Activated CD8-positive, alpha-beta memory T cell treated with anti-CD3 and anti-CD28 coated beads, Interleukin-2, amount 50 U/mL, for 1 hour (primary cell): Measurements from ENCODE around the gene FURIN.
"Not testable (repeated sequence)": the region's sequence is repeated elsewhere in the genome, so short reads cannot be mapped to it uniquely, and the experiment has no call there.

Source experiments
- DNase-seq: peaks from one replicate; pipeline ENCODE4 v3.0.0-alpha.2; 2020; ENCODE audit errors: extremely low read depth

Gene FURIN

DNA sequence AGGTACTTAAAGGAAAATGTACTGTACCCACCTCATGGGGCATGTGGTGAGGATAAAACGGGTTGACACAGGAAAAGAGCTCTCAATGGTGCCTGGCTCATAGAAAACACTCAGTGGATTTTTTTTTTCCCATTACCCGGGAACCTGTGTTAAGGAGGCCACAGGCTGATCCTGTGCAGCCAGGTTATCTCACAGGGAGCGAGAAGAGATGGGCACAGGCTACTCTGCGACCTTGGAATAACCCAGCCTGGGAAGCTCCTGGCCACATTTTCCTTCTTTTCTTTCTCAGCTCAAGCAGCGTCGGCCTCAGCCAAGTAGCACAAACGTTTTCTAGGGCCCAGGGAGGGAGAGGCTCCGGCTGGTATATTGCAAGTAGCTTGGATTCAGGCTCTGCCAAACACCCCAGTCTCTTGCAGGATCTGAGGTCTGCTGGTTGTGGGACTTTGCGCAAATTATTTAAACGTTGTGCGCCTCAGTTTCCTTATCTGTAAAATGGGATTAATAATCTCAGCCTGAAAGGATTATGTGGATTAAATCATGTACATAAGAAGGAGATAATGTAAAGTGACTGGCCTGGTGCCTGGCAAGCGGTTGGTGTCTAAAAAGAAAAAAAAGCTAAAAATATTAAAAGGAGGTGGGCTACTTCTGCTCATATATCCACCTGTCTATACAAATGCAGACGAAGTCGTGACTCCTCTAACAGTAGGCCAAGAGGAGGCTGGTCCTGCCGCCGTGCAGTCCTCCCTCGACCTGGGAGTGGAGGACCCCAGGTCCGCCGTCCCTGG is 2.2 kb downstream of the FURIN start:
- DNase-seq, result no peak

DNA sequence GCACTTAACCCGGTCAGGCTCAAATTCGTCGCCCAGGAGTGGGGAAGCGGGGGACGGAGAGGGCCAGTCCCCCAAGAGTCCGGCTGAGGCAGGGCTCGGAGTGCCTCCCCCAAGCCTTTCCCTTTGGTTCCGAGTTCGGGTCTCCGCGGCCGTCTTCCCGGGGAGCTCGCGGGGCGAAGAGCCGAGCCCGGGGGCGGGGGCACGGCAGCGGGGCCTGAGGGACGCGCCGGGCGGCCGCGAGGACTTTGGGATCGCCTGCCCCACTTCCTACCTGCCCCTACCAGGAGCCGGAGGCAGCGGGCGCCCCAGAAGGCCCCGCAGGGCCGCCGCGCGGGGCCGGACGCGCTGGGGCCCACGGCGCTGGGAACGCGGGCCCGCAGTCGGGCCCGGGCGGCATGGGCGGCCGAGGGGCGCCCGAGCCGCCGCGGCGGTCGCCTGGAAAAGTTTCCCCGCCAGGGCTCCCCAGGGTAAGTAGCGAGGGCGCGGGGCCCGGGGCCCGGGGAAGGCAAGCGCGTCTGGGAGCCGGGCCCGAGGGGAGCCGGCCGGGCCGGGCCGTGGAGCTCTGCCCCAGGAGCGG is 2.8 kb downstream of the FURIN start:
- DNase-seq, result no peak

DNA sequence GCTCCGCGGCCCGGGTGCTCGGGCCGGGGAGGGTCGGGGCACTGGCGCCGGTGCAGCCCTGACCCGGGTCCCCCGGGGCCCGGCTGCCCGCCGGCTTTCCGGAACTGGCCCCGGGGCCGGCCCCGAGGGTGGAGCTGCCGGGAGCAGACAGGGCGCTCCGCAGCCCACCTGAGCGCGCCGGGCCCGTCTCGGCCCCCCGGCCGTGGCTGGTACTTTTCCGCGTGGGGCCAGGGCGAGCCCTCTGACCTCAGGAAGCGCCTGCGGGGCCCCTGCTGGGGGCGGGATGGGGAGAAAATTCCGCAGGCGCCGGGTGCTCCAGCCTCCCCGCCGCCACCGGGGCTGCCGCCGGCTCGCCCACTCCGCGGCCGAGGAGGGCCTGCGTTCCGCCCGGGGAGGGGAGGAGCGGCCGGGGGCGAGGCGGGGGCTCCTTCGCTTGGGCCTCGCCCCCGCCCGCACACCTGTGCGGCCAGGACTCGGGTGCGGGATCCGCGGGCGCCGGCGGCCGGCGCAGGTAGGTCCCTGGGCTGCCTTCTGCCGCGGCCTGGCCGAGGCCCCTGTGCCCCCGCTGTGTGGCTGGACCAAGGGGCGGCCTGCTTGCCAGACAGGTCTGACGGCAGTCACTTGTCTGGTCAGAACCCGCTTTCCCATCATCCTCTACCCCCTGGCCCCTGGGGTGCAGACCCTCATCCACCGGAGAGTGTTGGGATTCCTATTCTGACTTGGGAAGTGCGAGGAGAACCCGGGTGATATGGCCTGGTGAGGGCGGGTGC is 3.5 kb downstream of the FURIN start:
- DNase-seq, result no peak

DNA sequence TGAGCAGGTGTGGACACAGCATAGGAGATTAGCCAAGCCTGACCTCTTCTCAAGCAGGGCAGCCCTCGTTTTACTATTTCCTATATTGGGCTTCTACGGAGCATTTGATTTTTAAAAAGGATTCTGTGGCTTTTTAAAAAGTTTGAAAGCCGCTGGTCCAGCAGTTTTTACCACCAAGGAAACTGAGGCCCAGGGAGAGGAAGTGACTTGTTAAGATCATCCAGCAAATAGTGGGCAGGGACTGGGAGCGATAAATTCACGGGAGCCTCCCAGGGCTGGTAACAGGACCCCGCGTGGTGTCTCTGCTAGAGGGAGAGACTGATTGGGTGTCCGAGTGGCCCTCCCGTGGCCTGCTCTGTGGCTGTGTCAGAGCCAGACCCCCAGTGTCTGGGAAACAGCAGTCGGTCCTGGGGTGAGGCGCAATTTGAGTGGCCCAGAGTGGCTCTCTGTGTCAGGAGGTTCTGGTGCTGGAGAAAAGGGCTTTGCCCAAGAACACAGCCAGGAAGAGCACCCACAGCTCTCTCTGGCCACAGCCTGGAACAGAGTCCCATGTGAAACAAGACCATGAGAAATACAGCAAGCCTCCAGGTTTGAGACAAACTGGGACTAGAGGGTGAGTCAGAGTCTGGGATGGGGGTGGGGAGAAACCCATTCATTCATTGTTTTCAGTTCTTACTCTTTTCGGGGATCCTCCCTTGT is 4.2 kb downstream of the FURIN start:
- DNase-seq, result no peak

DNA sequence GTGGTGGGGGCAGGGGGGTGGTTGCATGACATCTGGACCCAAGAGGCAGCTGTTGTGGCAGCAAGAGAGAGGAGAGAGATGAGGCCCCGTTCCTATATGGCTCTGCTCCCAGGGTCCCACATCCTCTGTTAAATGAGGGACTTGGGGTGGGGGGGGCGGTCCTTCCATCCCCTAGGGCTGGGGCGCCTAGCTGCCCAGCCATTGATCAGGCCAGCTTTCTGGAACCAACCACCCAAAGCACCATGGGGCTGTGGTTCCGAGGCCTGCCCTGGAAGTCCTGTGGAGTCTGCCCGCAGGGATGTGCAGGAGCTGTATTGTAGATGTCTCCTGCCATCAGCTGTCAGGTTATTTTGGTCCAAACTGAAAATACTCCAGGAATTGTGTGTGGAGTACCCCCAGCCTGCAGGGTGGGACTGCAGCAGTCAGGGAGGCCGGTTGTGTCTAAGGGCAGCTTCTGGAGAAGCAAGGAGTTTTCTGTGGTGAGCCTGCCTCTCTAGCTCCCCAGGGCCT is 5.2 kb downstream of the FURIN start:
- no peak for DNase-seq

DNA sequence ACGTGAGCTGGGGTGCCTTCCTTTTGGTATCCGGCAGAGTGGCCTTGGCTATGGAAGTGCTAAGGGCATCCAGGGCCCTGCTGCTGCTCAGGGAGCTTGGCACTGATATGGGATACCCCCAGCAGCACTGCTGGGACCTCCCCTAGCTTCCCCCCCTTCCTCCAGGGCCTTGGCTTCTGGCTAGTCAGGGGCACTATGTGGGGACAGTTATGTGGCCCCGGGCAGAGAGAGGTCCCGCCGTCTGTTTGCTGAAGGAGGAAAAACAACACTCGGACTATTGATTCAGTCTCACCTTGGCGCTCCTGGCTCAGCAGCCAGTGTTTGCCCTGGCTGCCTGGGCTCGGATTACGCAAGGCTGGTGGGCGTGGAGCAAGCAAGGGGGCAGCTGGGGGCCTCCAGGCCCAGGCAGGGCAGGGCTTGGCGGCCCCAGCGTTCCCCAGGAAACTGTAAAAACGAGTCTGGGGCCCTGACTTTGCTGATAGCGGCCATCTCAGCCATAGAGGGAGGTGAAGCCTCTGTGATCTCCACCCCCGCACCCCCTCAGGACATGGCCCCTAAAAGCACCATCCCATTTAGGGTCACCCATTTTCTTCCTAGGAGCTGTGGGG is 5.7 kb downstream of the FURIN start:
- DNase-seq, result no peak

DNA sequence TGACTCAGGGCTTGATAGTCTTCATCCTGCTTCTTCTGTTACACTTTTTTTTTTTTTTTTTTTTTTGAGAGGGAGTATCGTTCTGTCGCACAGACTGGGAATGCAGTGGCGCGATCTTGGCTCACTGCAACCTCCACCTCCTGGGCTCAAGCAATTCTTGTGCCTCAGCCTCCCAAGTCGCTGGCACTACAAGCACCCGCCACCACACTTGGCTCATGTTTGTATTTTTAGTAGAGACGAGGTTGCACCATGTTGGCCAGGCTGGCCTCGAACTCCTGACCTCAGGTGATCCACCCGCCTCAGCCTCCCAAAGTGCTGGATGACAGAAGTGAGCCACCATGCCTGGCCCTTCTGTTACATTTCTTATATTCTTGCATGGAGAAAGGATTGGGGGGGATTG is 6.6 kb downstream of the FURIN start:
- not testable (repeated sequence) for DNase-seq

DNA sequence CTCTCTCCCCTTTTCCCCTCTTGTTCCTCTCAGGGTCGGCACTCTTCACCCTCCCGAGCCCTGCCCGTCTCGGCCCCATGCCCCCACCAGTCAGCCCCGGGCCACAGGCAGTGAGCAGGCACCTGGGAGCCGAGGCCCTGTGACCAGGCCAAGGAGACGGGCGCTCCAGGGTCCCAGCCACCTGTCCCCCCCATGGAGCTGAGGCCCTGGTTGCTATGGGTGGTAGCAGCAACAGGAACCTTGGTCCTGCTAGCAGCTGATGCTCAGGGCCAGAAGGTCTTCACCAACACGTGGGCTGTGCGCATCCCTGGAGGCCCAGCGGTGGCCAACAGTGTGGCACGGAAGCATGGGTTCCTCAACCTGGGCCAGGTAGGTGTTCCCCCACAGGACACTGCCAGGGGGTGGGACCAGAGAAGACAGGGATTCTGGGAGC is 7.2 kb downstream of the FURIN start:
- no peak for DNase-seq

DNA sequence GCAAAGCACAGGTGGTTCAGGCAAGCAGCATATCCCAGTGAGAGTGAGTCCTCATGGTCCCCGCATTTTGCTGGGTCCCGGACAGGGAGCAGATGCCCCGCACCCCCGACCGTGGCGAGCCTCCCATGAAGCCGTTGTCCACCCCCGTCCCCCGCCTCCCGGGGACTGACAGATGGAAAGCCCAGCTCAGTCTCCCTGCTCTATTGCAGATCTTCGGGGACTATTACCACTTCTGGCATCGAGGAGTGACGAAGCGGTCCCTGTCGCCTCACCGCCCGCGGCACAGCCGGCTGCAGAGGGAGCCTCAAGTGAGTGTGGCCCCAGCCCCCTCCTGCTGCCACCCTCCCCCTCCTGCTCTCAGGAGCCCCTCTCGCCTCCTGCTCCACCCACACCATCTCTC is 7.7 kb downstream of the FURIN start:
- no peak for DNase-seq

DNA sequence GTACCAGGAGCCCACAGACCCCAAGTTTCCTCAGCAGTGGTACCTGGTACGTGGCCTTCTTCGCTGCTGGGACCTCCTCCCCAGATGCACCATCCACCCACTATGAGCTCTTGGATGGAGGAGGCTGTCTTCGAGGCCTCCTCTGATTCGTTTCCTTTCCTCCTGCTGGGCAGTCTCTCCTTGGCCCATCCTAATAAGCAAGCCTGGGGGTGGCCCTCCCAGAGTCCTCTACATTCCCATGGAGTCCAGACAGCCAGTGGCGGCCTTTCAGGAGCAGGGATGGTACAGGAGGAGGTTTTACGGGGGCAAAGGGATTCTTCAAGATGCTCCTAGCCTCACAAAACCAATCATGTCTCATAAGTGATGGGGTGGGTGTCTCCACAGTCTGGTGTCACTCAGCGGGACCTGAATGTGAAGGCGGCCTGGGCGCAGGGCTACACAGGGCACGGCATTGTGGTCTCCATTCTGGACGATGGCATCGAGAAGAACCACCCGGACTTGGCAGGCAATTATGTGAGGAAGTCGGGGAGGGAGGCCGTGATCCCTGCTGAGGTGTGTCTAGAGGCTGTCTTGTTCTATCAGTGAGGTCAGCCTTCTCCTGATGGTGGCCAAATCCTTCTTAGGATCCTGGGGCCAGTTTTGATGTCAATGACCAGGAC is 8.3 kb downstream of the FURIN start:
- DNase-seq, result no peak

DNA sequence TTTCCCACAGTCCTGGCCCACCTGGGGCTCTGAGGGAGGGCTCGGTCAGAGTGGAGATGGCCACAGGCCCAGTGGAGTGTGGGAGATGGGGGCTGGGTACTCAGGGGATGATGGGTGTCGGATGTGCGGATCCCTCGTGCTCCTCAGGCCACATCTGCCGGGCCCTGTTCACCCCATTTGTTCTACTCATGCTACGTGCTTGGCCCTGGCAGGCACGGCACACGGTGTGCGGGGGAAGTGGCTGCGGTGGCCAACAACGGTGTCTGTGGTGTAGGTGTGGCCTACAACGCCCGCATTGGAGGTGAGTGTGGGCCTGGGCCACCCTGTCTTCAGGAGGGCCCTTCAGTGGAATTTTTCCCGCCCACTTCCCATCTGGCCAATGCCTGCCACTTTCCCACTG is 8.9 kb downstream of the FURIN start:
- no peak for DNase-seq

DNA sequence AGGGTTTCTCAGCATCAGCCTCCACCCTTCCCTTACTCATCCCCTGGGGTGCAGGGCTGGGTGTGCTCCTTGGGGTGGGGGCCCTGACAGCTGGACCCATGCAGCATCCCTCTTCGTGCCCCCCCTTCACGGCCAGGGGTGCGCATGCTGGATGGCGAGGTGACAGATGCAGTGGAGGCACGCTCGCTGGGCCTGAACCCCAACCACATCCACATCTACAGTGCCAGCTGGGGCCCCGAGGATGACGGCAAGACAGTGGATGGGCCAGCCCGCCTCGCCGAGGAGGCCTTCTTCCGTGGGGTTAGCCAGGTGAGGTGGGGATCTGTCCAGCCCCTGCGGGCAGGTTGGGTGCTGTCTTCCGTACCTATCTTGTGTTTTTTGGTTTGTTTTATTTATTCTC is 9.6 kb downstream of the FURIN start:
- DNase-seq, result no peak

DNA sequence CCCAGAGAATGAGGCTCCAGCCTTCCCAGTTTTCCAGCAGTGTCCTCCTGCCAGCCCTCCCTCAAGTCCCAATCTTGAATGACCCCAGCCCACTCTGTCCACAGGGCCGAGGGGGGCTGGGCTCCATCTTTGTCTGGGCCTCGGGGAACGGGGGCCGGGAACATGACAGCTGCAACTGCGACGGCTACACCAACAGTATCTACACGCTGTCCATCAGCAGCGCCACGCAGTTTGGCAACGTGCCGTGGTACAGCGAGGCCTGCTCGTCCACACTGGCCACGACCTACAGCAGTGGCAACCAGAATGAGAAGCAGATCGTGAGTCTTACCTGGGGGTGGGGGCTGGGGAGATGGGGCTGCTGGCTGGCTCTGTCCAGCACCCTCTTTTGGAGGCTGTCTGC is 10.3 kb downstream of the FURIN start:
- DNase-seq, result no peak

DNA sequence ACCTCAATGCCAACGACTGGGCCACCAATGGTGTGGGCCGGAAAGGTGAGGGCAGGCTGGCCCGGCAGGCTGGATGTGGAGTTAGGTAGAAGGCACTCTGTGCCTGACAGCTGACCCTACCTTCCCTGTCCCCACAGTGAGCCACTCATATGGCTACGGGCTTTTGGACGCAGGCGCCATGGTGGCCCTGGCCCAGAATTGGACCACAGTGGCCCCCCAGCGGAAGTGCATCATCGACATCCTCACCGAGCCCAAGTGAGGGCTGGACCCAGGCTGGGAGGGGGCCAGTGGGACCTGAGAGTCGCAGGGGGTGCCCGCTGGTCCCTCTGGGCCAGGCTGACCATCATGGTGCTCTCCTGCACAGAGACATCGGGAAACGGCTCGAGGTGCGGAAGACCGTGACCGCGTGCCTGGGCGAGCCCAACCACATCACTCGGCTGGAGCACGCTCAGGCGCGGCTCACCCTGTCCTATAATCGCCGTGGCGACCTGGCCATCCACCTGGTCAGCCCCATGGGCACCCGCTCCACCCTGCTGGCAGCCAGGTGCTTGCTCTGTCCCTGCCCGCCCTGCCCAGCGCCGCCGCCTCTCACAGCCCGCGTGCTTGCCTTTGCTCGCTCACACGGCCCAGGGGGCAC is 11.5 kb downstream of the FURIN start:
- DNase-seq, result no peak

DNA sequence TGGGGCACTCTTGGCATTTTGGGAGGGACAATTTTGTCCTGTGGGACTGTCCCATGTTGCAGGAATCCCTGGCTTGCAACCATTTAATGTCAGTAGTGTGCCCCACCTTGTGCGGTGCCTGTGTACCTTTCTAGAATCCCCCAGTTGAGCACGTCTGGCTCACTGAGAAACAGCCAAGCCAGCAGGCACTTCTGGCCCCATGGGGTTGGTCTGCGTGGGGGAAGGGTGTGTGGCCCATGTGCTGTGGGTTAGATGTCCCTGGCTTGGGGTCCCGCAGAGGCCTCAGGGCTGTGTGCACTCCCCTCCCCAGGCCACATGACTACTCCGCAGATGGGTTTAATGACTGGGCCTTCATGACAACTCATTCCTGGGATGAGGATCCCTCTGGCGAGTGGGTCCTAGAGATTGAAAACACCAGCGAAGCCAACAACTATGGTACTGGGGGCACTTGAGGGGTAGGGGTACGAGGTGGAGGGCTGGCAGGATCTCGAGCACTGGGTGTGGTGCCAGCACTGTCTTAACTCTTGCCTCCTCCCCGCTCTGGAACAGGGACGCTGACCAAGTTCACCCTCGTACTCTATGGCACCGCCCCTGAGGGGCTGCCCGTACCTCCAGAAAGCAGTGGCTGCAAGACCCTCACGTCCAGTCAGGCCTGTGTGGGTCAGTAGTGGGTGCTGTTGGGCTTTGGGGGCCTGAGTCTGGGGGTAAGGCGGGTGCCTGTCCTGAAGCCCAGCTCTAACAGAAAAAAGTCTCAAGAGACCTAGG is 12.2 kb downstream of the FURIN start:
- no peak for DNase-seq

DNA sequence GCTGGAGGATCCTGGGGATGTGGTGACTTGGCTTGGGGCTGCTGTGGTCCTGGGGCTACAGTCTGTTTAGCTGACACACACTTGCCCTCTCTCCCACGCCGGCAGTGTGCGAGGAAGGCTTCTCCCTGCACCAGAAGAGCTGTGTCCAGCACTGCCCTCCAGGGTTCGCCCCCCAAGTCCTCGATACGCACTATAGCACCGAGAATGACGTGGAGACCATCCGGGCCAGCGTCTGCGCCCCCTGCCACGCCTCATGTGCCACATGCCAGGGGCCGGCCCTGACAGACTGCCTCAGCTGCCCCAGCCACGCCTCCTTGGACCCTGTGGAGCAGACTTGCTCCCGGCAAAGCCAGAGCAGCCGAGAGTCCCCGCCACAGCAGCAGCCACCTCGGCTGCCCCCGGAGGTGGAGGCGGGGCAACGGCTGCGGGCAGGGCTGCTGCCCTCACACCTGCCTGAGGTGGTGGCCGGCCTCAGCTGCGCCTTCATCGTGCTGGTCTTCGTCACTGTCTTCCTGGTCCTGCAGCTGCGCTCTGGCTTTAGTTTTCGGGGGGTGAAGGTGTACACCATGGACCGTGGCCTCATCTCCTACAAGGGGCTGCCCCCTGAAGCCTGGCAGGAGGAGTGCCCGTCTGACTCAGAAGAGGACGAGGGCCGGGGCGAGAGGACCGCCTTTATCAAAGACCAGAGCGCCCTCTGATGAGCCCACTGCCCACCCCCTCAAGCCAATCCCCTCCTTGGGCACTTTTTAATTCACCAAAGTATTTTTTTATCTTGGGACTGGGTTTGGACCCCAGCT is 13.0 kb downstream of the FURIN start:
- no peak for DNase-seq

DNA sequence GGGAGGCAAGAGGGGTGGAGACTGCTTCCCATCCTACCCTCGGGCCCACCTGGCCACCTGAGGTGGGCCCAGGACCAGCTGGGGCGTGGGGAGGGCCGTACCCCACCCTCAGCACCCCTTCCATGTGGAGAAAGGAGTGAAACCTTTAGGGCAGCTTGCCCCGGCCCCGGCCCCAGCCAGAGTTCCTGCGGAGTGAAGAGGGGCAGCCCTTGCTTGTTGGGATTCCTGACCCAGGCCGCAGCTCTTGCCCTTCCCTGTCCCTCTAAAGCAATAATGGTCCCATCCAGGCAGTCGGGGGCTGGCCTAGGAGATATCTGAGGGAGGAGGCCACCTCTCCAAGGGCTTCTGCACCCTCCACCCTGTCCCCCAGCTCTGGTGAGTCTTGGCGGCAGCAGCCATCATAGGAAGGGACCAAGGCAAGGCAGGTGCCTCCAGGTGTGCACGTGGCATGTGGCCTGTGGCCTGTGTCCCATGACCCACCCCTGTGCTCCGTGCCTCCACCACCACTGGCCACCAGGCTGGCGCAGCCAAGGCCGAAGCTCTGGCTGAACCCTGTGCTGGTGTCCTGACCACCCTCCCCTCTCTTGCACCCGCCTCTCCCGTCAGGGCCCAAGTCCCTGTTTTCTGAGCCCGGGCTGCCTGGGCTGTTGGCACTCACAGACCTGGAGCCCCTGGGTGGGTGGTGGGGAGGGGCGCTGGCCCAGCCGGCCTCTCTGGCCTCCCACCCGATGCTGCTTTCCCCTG is 13.8 kb downstream of the FURIN start:
- DNase-seq, result no peak

DNA sequence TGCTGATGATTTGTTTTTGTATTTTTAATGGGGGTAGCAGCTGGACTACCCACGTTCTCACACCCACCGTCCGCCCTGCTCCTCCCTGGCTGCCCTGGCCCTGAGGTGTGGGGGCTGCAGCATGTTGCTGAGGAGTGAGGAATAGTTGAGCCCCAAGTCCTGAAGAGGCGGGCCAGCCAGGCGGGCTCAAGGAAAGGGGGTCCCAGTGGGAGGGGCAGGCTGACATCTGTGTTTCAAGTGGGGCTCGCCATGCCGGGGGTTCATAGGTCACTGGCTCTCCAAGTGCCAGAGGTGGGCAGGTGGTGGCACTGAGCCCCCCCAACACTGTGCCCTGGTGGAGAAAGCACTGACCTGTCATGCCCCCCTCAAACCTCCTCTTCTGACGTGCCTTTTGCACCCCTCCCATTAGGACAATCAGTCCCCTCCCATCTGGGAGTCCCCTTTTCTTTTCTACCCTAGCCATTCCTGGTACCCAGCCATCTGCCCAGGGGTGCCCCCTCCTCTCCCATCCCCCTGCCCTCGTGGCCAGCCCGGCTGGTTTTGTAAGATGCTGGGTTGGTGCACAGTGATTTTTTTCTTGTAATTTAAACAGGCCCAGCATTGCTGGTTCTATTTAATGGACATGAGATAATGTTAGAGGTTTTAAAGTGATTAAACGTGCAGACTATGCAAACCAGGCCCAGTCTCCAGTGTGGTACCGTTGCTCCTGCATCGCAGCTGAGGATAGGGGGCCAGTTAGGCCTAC is 14.6 kb downstream of the FURIN start:
- no peak for DNase-seq
